ENCODE results near the gene LACRT. TPM values are rescaled to one million over a fixed set of nuclear protein-coding genes. Genes with fewer than 3 reads are reported as not detected.

LACRT gene
- total and polyA plus RNA-seq, 8 donors, result not detected

GRCh38 chr12:54593135-54593534 lies 41.6 kb downstream of the LACRT start:
- Histone ChIP-seq H3K4me1 (peaks cover 9 to 36% (median 19%) of the 10 kb centered on the region in 4 donors), H3K36me3 (no peaks in the 10 kb centered on the region), H3K27ac (no peak overlapping the region), H3K4me3 (no peak overlapping the region), H3K9me3 (no peaks in the 10 kb centered on the region), H3K27me3 (peaks cover 0 to 20% (median 11%) of the 10 kb centered on the region in 3 donors)
- no peak for DNase-seq
- intact Hi-C loops (cut with DNase I; ENCODE audit: low total_unique reads), result no loop called here
- WGBS, 5 donors, result 70 to 81% (median 73%) methylated on average over 4 of the region's 4 CpGs
- TF ChIP-seq POLR2AphosphoS5 (IDR thresholded peaks at IDR 0.05) (no peak), CTCF (IDR thresholded peaks at IDR 0.05) (no peak), EP300 (IDR thresholded peaks at IDR 0.05) (no peak), POLR2A (IDR thresholded peaks at IDR 0.05) (no peak)

GRCh38 chr12:54592316-54592715 lies 42.4 kb downstream of the LACRT start:
- Histone ChIP-seq H3K9me3 (no peaks in the 10 kb centered on the region), H3K27ac (no peak overlapping the region), H3K4me3 (no peak overlapping the region), H3K36me3 (no peaks in the 10 kb centered on the region), H3K4me1 (peaks cover 15 to 44% (median 27%) of the 10 kb centered on the region in 4 donors), H3K27me3 (peaks cover 0 to 28% (median 17%) of the 10 kb centered on the region in 3 donors)
- DNase-seq, result no peak
- TF ChIP-seq EP300 (IDR thresholded peaks at IDR 0.05), result no peak
- no peak for TF ChIP-seq POLR2A (IDR thresholded peaks at IDR 0.05)
- no peak for TF ChIP-seq CTCF (IDR thresholded peaks at IDR 0.05)
- no peak for TF ChIP-seq POLR2AphosphoS5 (IDR thresholded peaks at IDR 0.05)
- intact Hi-C loops (cut with DNase I; ENCODE audit: low total_unique reads), result no loop called here
- 65 to 91% (median 82%) methylated on average over 2 of the region's 2 CpGs for WGBS, 5 donors

GRCh38 chr12:54590978-54591591 lies 43.6 kb downstream of the LACRT start:
- H3K36me3 ChIP-seq, result no peaks in the 10 kb centered on the region
- intact Hi-C loops (cut with DNase I; ENCODE audit: low total_unique reads), result no loop called here

GRCh38 chr12:54589964-54590363 lies 44.7 kb downstream of the LACRT start:
- Histone ChIP-seq H3K4me3 (no peak overlapping the region), H3K27me3 (peaks cover 0 to 40% (median 17%) of the 10 kb centered on the region in 3 donors), H3K4me1 (peaks cover 15 to 46% (median 31%) of the 10 kb centered on the region in 4 donors), H3K9me3 (no peaks in the 10 kb centered on the region), H3K36me3 (no peaks in the 10 kb centered on the region), H3K27ac (peak overlapping the region in 2 of 5 donors; percentile 30 to 60)
- WGBS, 5 donors, result 74 to 83% (median 81%) methylated on average over 5 of the region's 5 CpGs
- DNase-seq, result no peak
- intact Hi-C loops (cut with DNase I; ENCODE audit: low total_unique reads), result no loop called here
- no peak for TF ChIP-seq EP300 (IDR thresholded peaks at IDR 0.05)
- TF ChIP-seq CTCF (IDR thresholded peaks at IDR 0.05), result no peak
- no peak for TF ChIP-seq POLR2A (IDR thresholded peaks at IDR 0.05)
- TF ChIP-seq POLR2AphosphoS5 (IDR thresholded peaks at IDR 0.05), result no peak

More at GRCh38 chr12:54590978-54591591, 43.6 kb downstream of the LACRT start:
- no peaks in the 10 kb centered on the region for H3K9me3 ChIP-seq
- TF ChIP-seq CTCF (IDR thresholded peaks at IDR 0.05) (no peak), EP300 (IDR thresholded peaks at IDR 0.05) (no peak), POLR2AphosphoS5 (IDR thresholded peaks at IDR 0.05) (no peak), POLR2A (IDR thresholded peaks at IDR 0.05) (no peak)
- DNase-seq, result peak in 1 of 2 donors; percentile 55
- no peak overlapping the region for H3K4me3 ChIP-seq
- peak overlapping the region in 2 of 5 donors; percentile 30 to 60 for H3K27ac ChIP-seq
- peaks cover 0 to 36% (median 17%) of the 10 kb centered on the region in 3 donors for H3K27me3 ChIP-seq
- 43 to 54% (median 51%) methylated on average over 7 of the region's 7 CpGs for WGBS, 5 donors
- H3K4me1 ChIP-seq, result peaks cover 15 to 46% (median 31%) of the 10 kb centered on the region in 4 donors
